CD4-positive, CD25-positive, alpha-beta regulatory T cell (primary cell): ENCODE results near the gene ZNF429. TPM values are rescaled to one million over a fixed set of nuclear protein-coding genes. Genes with fewer than 3 reads are reported as not detected.
A peak's percentile ranks its signal among the peaks of the same experiment; 100 is the strongest.
"Not testable (repeated sequence)": the region's sequence is repeated elsewhere in the genome, so short reads cannot be mapped to it uniquely, and the experiment has no call there.

Experiments used
- ATAC-seq, 2 donors: fragments of 150-1000 bp; cut with Tn5 transposase; one replicate each; pipeline ENCODE4 v1.10.0; 2021; ENCODE audit warnings: low read depth in 2 of 2, moderate number of reproducible peaks in 2 of 2, moderate library complexity in 1 of 2
- DNase-seq, 3 donors: peaks; one replicate each; pipeline versions ENCODE4 v3.0.0 to v3.0.0-alpha.2; 2012 to 2022; ENCODE audit warnings: mixed read lengths in 1 of 3
- H3K27ac ChIP-seq: one replicate; pipeline ENCODE4 v1.7.0; 2013; ENCODE audit warnings: mild to moderate bottlenecking, low read length; ENCODE audit not compliant: insufficient read depth, poor library complexity, severe bottlenecking
- H3K27me3 ChIP-seq: one replicate; pipeline ENCODE4 v1.7.0; 2013; ENCODE audit warnings: low read length; ENCODE audit not compliant: control insufficient read depth, insufficient read depth
- H3K36me3 ChIP-seq: one replicate; pipeline ENCODE4 v1.7.0; 2013; ENCODE audit warnings: mild to moderate bottlenecking, low read length, moderate library complexity; ENCODE audit not compliant: control insufficient read depth, insufficient read depth
- H3K4me1 ChIP-seq: 2 replicates; pipeline ENCODE4 v1.7.0; 2013; ENCODE audit warnings: mild to moderate bottlenecking, low read length; ENCODE audit not compliant: insufficient read depth, control insufficient read depth, poor library complexity, severe bottlenecking
- H3K4me3 ChIP-seq: one replicate; pipeline ENCODE4 v1.7.0; 2013; ENCODE audit warnings: low read depth, mild to moderate bottlenecking, low read length, moderate library complexity
- H3K9me3 ChIP-seq, 2 experiments: 1 replicate in 1 of 2; 2 replicates in 1 of 2; pipeline ENCODE4 v1.7.0; 2013; ENCODE audit warnings: low read length in 2 of 2, mild to moderate bottlenecking in 1 of 2, moderate library complexity in 1 of 2; ENCODE audit not compliant: control insufficient read depth in 2 of 2
- H3K27ac Mint-ChIP-seq, 3 donors: one replicate each; pipeline ENCODE4 v1.8.0; 2020 to 2022; ENCODE audit warnings: mild to moderate bottlenecking in 3 of 3, mixed read lengths in 3 of 3, moderate library complexity in 2 of 3
- H3K27me3 Mint-ChIP-seq: one replicate; pipeline ENCODE4 v1.8.0; 2022; ENCODE audit warnings: mild to moderate bottlenecking, mixed read lengths
- H3K36me3 Mint-ChIP-seq: one replicate; pipeline ENCODE4 v1.8.0; 2020; ENCODE audit warnings: mixed read lengths
- H3K4me1 Mint-ChIP-seq, 4 donors: one replicate each; pipeline ENCODE4 v1.8.0; 2020 to 2022; ENCODE audit warnings: mixed read lengths in 4 of 4, mild to moderate bottlenecking in 1 of 4
- H3K4me3 Mint-ChIP-seq, 4 donors: one replicate each; pipeline ENCODE4 v1.8.0; 2020 to 2022; ENCODE audit warnings: mild to moderate bottlenecking in 4 of 4, mixed read lengths in 4 of 4, moderate library complexity in 3 of 4
- H3K9me3 Mint-ChIP-seq, 7 donors: one replicate each; pipeline ENCODE4 v1.8.0; 2020 to 2022; ENCODE audit warnings: mixed read lengths in 7 of 7, mild to moderate bottlenecking in 3 of 7, moderate library complexity in 2 of 7
- polyA plus RNA-seq, 4 donors: library from polyadenylated mRNA; unstranded; fragments of 300-500 nt; fragmentation: Illumina TruSeq; gene quantifications; one replicate each; pipeline ENCODE4 v1.2.3, GENCODE V29; 2021
- total RNA-seq: library from RNA; stranded (reverse); gene quantifications from one replicate; pipeline ENCODE4 v1.2.3, GENCODE V29; 2022

The ZNF429 gene
- total and polyA plus RNA-seq, 5 donors from 2014 or later, result 14.4 to 29.6 (median 21.0) TPM

- no peak overlapping the region for H3K4me3 ChIP-seq
- DNase-seq (no peak), ATAC-seq (no peak)
- Mint-ChIP-seq H3K4me3 (no peak overlapping the region), H3K27ac (no peak overlapping the region), H3K27me3 (no peaks in the 10 kb centered on the region), H3K9me3 (peaks cover 0 to 9% (median 3%) of the 10 kb centered on the region in 7 donors), H3K36me3 (no peaks in the 10 kb centered on the region), H3K4me1 (peaks cover 0 to 4% (median 0%) of the 10 kb centered on the region in 4 donors)
- H3K27ac ChIP-seq, result no peak overlapping the region
- no peaks in the 10 kb centered on the region for H3K9me3 ChIP-seq
- no peaks in the 10 kb centered on the region for H3K36me3 ChIP-seq
- H3K27me3 ChIP-seq, result no peaks in the 10 kb centered on the region
- H3K4me1 ChIP-seq, result no peaks in the 10 kb centered on the region
Observed at GRCh38 chr19:21492947-21493906, 12.2 kb upstream of the ZNF429 start.

- H3K36me3 Mint-ChIP-seq, result no peaks in the 10 kb centered on the region
- H3K4me3 Mint-ChIP-seq, result no peak overlapping the region
- H3K27ac Mint-ChIP-seq, result no peak overlapping the region
- DNase-seq, result no peak
- no peaks in the 10 kb centered on the region for H3K27me3 Mint-ChIP-seq
- H3K4me3 ChIP-seq, result no peak overlapping the region
- peaks cover 0 to 8% (median 0%) of the 10 kb centered on the region in 7 donors for H3K9me3 Mint-ChIP-seq
- peaks cover 0 to 4% (median 0%) of the 10 kb centered on the region in 4 donors for H3K4me1 Mint-ChIP-seq
- no peaks in the 10 kb centered on the region for H3K9me3 ChIP-seq
- no peaks in the 10 kb centered on the region for H3K4me1 ChIP-seq
- H3K36me3 ChIP-seq, result no peaks in the 10 kb centered on the region
- no peak for ATAC-seq
- H3K27ac ChIP-seq, result no peak overlapping the region
- H3K27me3 ChIP-seq, result no peaks in the 10 kb centered on the region
Observed at GRCh38 chr19:21496876-21497275, 8.5 kb upstream of the ZNF429 start.

DNA sequence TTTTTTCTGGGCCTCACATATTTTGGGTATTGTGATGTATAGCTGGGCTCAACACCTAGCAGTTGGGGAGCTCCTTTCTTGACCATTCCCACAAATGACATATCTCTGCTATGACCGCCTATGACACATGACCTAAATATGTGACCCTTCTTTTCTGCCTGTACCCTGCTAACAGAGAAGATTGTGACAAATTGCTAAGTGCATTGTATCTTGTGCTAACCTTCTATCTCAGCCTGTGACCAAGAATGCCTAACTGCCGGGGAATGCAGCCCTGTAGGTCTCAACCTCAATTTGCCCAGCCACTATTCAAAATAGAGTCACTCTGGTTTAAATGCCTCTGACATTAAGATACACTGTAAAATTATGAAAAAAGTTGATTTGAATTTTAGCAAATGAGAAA lies 6.8 kb upstream of the ZNF429 start:
- no peaks in the 10 kb centered on the region for H3K4me1 ChIP-seq
- peaks cover 0 to 8% (median 0%) of the 10 kb centered on the region in 7 donors for H3K9me3 Mint-ChIP-seq

DNA sequence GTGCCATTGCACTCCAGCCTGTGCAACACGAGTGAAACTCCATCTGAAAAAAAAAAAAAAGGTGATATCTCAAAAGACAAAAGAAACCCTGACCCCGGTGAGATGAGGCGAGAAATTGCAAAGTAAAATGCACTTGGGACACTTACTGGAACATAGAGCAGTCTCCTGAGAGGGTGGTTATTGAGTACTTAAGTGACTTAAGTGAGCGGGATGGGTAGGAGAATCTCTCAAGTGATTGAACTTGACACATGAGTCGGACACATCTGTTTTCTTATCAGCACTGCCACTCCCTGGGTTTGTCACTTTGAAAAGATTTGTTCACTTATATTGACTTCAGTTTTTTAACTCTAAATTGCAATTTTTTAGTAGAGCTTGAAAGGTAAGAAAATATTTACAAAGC lies 2.8 kb downstream of the ZNF429 start:
- Mint-ChIP-seq H3K4me3 (peak overlapping the region; percentile 60 to 99 (median 64)), H3K36me3 (peaks cover 28% of the 10 kb centered on the region), H3K9me3 (peaks cover 0 to 20% (median 4%) of the 10 kb centered on the region in 7 donors), H3K27ac (peak overlapping the region in 1 of 3 donors; percentile 58), H3K27me3 (no peaks in the 10 kb centered on the region), H3K4me1 (peaks cover 17 to 54% (median 30%) of the 10 kb centered on the region in 4 donors)
- ATAC-seq, result no peak
- Histone ChIP-seq H3K9me3 (peaks cover 3 to 11% of the 10 kb centered on the region in 2 experiments), H3K4me3 (no peak overlapping the region), H3K27ac (no peak overlapping the region), H3K36me3 (peaks cover 11% of the 10 kb centered on the region), H3K27me3 (no peaks in the 10 kb centered on the region), H3K4me1 (peaks cover 17% of the 10 kb centered on the region)
- no peak for DNase-seq

More for the DNA sequence above, 6.8 kb upstream of the ZNF429 start:
- H3K27me3 Mint-ChIP-seq, result no peaks in the 10 kb centered on the region
- peaks cover 0 to 4% (median under 1%) of the 10 kb centered on the region in 4 donors for H3K4me1 Mint-ChIP-seq
- Histone ChIP-seq H3K27ac (no peak overlapping the region), H3K4me3 (no peak overlapping the region), H3K27me3 (no peaks in the 10 kb centered on the region), H3K9me3 (no peaks in the 10 kb centered on the region), H3K36me3 (no peaks in the 10 kb centered on the region)
- ATAC-seq, result no peak
- DNase-seq, result no peak
- H3K27ac Mint-ChIP-seq, result no peak overlapping the region
- H3K4me3 Mint-ChIP-seq, result no peak overlapping the region
- no peaks in the 10 kb centered on the region for H3K36me3 Mint-ChIP-seq

- Histone ChIP-seq H3K4me1 (peaks cover 12% of the 10 kb centered on the region), H3K36me3 (peaks cover 11% of the 10 kb centered on the region), H3K9me3 (peaks cover 3 to 22% of the 10 kb centered on the region in 2 experiments)
- Mint-ChIP-seq H3K4me1 (peaks cover 10 to 53% (median 27%) of the 10 kb centered on the region in 4 donors), H3K9me3 (peaks cover 0 to 31% (median 4%) of the 10 kb centered on the region in 7 donors), H3K36me3 (peaks cover 33% of the 10 kb centered on the region)
- not testable (repeated sequence) for ATAC-seq, H3K27ac Mint-ChIP-seq, H3K27ac ChIP-seq, H3K27me3 ChIP-seq, DNase-seq, H3K4me3 ChIP-seq, H3K27me3 Mint-ChIP-seq, H3K4me3 Mint-ChIP-seq
Observed at GRCh38 chr19:21511058-21511457, 5.7 kb downstream of the ZNF429 start.

GRCh38 chr19:21512609-21513008 lies 7.2 kb downstream of the ZNF429 start:
- peaks cover 0 to 38% (median 13%) of the 10 kb centered on the region in 7 donors for H3K9me3 Mint-ChIP-seq
- H3K27me3 Mint-ChIP-seq, H3K4me1 ChIP-seq, ATAC-seq, H3K27ac Mint-ChIP-seq, H3K27me3 ChIP-seq, H3K27ac ChIP-seq, H3K4me3 Mint-ChIP-seq, H3K4me3 ChIP-seq, DNase-seq, H3K36me3 ChIP-seq: not testable (repeated sequence)
- peaks cover 36% of the 10 kb centered on the region for H3K36me3 Mint-ChIP-seq
- peaks cover 13 to 47% (median 23%) of the 10 kb centered on the region in 4 donors for H3K4me1 Mint-ChIP-seq
- H3K9me3 ChIP-seq, result peaks cover 13 to 38% of the 10 kb centered on the region in 2 experiments

- Histone ChIP-seq H3K4me1 (no peaks in the 10 kb centered on the region), H3K4me3 (no peak overlapping the region), H3K27me3 (no peaks in the 10 kb centered on the region), H3K9me3 (peaks cover 20 to 48% of the 10 kb centered on the region in 2 experiments), H3K27ac (no peak overlapping the region), H3K36me3 (peaks cover 4% of the 10 kb centered on the region)
- Mint-ChIP-seq H3K36me3 (peaks cover 34% of the 10 kb centered on the region), H3K27me3 (no peaks in the 10 kb centered on the region), H3K27ac (peak overlapping the region in 1 of 3 donors; percentile 2), H3K4me1 (peaks cover 9 to 38% (median 18%) of the 10 kb centered on the region in 4 donors), H3K4me3 (peak overlapping the region in 1 of 4 donors; percentile 24), H3K9me3 (peaks cover 0 to 44% (median 20%) of the 10 kb centered on the region in 7 donors)
- ATAC-seq (no peak), DNase-seq (no peak)
Observed at GRCh38 chr19:21513651-21514050, 8.2 kb downstream of the ZNF429 start.
